ENCODE data around the gene PLD4. TPM values are rescaled to one million over a fixed set of nuclear protein-coding genes. Genes with fewer than 3 reads are reported as not detected.

The PLD4 gene
- total RNA-seq, 1 experiment from 2014 or later, result not detected

DNA sequence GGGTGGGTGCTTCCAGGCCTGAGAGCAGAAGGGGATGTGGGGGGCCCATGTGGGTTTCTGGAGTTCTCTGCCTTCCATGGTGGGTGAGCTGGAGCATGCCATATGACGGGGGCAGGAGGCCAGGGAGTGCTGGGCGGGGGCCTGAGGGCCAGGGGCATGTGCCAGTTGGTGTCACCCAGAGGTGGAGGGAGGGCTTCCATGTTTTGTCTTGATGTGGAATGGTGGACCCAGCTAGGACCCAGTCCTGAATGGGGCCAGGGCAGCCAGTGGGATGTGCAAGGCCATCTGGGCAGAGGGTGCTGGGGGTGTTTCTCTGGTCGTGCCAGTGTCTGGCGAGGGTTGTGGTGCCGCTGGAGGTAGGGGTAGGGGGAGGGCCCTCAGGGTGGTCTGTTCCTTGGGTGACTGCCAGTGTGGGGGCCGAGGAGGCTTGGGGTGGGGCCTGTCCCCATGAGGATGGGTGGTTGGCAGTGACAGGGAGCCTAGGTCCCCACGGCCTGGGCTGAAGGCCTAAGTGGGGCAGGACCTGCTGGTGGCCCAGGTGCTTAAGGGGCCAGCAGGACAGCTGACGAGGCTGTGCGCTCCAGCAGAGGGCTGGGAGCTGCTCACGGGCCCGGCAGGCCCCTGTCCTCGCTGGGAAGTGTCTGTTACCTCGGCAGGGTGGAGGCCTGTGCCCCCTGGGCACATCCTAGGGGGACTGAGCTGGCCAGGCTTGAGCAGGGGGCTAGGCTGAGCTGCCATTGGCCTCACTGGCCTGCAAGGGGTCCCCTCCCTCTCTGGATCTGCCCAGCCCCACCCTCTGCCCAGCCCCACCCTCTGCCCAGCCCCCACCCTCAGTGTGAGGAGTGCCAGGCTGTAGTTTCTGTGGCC, 32.8 kb upstream of the PLD4 start:
- DNase-seq, result peak; percentile 62
- H3K4me3 ChIP-seq (ENCODE audit: insufficient read depth, low read depth, low read length), result no peak overlapping the region
- no peaks in the 10 kb centered on the region for H3K27me3 ChIP-seq (ENCODE audit: control insufficient read depth, insufficient read depth, low read length)
- no peaks in the 10 kb centered on the region; the same call in 1 of the 2 replicates for H3K36me3 ChIP-seq (replicated peaks; ENCODE audit: control insufficient read depth, insufficient read depth, low read length)

DNA sequence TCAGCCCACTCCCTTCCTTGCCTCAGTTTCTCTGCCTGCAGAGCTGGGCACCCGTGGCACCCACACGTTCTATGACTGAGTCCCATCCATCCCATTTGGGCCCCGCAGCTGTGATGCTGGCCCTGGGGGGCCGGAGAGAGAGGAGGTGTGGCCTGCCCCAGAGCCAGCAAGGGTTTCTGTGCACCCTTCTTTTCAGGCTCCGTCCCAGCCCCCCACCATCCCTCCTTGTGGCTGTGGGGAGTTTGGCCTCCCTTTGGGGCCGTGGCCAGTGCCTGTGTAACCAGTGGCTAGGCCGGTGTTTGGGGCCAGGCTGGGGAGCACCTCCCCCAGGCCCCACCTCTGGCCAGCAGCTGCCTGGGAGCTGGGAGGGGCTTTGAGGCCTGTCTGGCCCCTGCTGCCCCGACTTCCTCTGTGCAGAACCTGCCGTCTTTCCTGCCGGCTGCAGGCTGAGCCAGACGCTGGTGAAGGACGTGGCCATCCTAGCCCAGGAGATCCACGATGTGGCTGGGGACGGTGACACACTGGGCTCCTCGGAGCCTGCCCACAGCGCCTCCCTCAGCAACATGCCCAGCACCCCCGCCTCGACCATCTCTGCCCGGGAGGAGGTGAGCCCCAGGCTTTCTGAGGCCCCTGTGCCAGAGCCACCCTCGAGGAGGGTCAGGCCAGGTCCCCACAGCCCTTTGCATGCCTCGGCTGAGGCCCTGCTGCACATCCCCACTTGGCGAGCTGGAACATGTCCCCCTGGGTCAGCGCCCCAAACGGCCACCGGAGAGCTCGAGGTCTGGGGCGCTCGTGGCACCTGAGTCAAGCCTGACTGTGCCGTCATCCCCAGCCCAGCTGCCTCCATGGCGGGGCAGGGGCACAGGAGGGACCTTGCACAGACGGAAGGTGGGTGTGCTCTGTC, 31.9 kb upstream of the PLD4 start:
- Histone ChIP-seq H3K36me3 (replicated peaks; ENCODE audit: control insufficient read depth, insufficient read depth, low read length) (no peaks in the 10 kb centered on the region; the same call in 1 of the 2 replicates), H3K27me3 (ENCODE audit: control insufficient read depth, insufficient read depth, low read length) (no peaks in the 10 kb centered on the region), H3K4me3 (ENCODE audit: insufficient read depth, low read depth, low read length) (no peak overlapping the region)
- peak; percentile 66 for DNase-seq

DNA sequence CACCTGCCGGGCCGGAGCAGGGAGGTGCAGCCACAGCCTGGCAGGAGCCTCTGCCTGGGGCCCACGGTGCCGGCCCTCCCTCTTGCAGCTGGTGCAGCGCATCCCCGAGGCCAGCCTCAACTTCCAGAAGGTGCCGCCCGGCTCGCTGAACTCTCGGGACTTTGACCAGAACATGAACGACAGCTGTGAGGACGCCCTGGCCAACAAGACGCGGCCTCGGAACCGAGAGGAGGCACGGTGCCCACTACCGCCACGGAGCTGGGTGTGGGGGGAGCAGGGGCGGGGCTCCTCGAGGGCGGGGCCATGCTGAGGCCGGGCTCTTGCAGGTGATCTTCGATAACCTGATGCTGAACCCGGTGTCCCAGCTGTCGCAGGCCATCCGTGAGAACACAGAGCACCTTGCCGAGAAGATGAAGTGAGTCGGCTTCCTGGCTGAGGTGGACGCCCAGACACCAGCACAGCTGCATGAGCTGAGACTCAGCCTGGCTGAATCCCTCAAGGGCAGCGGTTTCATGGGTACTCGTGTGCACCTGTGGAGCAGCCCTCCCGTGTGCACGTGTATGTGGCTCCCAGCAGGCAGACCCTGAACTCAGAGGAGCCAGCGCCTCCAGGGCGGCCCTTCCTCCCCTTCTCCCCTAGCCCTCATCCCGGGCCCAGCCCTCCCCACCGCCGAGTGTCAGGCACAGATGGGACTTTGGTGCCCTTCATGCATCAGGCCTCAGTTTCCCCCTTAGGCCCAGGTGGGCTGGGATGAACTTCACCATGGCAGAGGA, 31.1 kb upstream of the PLD4 start:
- Histone ChIP-seq H3K4me3 (ENCODE audit: insufficient read depth, low read depth, low read length) (no peak overlapping the region), H3K36me3 (replicated peaks; ENCODE audit: control insufficient read depth, insufficient read depth, low read length) (no peaks in the 10 kb centered on the region), H3K27me3 (ENCODE audit: control insufficient read depth, insufficient read depth, low read length) (no peaks in the 10 kb centered on the region)
- DNase-seq, result peak; percentile 59

DNA sequence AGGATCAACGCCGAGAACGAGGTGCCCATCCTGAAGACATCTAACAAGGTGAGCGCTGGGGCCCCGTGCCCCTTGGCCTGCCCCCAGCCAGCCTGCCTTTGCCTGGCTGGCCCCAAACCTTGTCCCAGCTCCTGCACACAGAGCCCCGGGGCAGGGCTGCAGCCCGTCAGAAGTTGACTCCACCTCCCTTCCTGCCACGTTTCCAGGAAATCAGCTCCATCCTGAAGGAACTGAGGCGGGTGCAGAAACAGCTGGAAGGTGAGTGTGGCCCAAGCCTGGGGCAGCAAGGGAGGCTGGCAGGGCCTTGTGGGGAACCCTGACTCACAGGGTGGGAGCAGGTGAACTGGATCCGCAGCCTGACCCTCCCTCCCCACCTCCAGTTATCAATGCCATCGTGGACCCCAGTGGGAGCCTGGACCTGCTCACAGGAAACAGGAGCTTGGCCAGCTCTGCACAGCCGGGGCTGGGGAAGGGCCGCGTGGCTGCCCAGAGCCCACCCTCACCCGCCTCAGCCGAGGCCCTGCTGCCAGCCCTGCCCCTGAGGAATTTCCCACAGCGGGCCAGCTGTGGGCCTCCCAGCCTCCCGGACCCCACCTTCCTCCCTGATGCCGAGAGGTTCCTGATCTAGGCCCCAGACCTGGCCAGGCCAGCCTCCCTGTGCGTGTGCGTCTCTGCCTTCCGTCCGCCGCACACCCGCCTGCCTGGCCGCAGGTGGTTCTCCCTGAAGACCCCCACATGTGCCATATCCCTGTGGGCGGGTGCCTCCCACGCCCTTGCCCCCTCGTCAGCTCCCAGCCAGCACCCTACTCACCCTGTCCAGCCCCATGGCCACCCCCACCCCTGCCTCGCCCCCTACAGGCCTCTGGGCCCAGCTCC, 30.1 kb upstream of the PLD4 start:
- Histone ChIP-seq H3K4me3 (ENCODE audit: insufficient read depth, low read depth, low read length) (no peak overlapping the region), H3K36me3 (replicated peaks; ENCODE audit: control insufficient read depth, insufficient read depth, low read length) (no peaks in the 10 kb centered on the region), H3K27me3 (ENCODE audit: control insufficient read depth, insufficient read depth, low read length) (no peaks in the 10 kb centered on the region)
- DNase-seq, result peak; percentile 59

DNA sequence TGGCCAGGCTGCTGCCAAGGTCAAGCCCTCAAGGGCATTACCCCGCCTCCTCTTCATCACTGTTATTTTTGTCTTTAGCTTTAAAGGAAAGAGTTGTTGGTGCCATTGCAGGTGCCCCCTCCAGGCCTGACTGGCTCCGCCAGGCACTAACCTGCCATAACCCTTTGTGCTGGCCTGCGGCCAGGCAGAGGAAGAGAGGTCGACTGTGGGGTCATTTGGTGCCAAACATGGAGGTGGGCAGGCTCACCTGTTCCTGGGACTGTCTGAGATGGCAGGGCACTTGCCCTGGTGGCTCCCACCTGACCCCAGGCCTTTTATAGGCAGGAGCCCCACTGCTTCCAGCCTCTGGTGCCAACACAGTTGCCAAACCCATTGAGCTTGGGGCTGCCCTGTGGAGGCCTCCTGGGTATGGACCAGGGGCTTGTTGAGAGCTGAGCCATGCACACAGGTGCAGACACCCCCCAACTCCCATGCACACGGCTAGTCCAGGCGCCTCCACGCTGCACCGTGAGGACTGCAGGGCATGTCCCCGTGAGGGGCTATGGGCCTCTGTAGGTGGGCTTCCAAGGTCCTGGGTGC, 29.4 kb upstream of the PLD4 start:
- DNase-seq, result peak; percentile 25
- no peaks in the 10 kb centered on the region for H3K36me3 ChIP-seq (replicated peaks; ENCODE audit: control insufficient read depth, insufficient read depth, low read length)

DNA sequence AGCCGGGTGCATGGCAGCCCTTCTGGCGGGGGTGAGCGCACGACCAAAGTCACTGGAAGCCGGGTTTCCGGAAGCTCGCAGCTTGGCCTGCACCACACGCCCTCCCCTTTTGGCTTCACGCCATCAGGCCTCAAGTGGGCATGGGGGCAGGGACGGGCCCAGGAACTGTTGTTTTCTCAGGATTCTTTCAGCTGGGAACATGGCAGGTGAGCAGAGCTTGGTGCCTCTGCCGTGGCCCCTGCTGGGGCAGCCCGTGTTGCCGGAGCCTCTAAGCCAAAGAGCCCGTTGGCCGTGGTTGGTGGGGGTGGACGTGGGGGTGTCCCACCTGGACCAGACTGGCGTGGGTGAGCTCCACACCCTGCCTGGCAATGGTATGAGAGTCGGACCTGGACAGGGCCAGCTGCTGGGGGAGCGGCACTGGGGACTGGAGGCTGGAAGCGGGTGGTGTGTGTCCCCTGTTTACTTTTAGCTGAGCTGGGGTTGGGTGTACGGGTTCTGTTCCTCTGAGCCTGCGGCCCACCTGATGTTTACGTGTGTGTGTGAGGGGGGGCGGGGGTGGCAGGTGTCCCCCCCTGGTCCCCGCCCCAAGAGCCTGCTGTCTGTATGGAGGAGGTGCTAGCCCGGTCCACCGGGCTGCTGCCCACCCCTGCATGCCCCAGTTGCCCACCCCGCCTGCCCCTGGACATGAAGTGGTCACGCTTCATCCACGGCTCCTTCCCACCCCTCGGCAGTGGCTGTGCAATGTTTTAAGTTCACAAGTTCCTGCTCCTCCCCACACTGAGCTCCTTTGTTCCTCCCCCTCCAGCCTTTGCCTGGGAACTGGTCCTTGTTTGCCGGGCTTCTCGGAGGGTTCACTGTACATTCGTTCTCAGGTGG, 28.7 kb upstream of the PLD4 start:
- peak; percentile 57 for DNase-seq
- Histone ChIP-seq H3K36me3 (replicated peaks; ENCODE audit: control insufficient read depth, insufficient read depth, low read length) (no peaks in the 10 kb centered on the region), H3K4me3 (ENCODE audit: insufficient read depth, low read depth, low read length) (no peak overlapping the region), H3K27me3 (ENCODE audit: control insufficient read depth, insufficient read depth, low read length) (no peaks in the 10 kb centered on the region)

More for the DNA sequence above, 29.4 kb upstream of the PLD4 start:
- no peak overlapping the region for H3K4me3 ChIP-seq (ENCODE audit: insufficient read depth, low read depth, low read length)
- no peaks in the 10 kb centered on the region for H3K27me3 ChIP-seq (ENCODE audit: control insufficient read depth, insufficient read depth, low read length)

DNA sequence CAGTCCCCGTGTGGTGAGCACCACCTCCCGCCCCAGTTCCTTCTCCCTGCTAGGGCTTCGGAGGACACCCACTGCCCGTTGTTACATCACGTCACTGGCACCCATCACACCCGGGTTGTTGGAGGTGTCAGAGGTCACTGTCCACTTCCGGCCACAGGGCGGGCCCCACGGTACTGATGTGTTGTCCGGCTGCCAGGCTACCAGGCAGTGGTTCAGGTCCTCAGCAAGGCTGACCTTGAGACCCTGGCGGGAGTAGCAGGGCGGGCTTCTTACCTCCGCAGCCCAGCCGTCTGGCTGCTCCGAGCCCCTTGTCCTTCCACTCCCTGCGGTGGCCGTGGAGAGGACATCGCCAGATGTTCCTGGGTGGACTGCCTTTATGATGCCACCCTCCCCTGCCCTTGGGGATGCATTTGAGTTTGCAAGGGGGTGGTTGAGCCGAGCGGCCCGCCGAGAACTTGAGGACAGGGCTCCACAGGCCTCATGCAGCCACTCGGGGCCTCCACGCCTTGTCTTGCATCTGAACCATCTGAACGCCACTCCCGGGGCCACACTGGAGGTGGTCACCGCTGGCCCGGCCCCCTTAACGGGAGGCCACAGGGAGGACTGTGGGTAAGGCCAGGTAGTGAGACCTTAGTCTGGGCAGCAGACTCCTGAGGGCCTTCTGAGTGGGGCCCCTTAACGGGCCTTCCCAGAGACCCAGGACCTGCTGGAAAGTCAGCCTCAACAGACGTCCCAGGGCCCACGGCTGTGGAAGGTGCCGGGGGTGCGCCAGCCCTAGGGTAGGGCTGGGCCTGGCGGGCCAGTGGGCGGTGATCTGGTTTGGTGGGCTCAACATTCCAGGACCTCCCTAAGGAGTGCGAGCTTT, 27.1 kb upstream of the PLD4 start:
- Histone ChIP-seq H3K4me3 (ENCODE audit: insufficient read depth, low read depth, low read length) (no peak overlapping the region), H3K36me3 (replicated peaks; ENCODE audit: control insufficient read depth, insufficient read depth, low read length) (no peaks in the 10 kb centered on the region), H3K27me3 (ENCODE audit: control insufficient read depth, insufficient read depth, low read length) (no peaks in the 10 kb centered on the region)
- DNase-seq, result peak; percentile 61

DNA sequence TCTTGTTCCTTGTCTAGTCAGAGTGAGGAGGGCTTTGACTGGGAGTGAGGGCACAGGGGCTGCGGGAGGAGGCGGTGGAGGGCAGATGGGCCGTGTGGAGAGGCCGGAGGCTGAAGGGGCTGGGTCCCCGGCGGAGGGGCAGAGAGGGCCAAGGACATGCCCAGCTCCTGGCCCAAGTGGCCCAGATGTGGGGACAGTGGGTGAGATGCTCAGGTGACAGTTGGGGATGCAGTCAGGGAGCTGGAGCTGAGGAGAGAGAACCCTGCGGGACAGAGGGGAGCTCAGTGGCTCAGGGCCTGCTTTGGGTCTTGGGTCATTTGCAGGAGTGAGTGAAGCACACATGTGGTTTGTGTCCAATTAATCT, 26.5 kb upstream of the PLD4 start:
- Histone ChIP-seq H3K27me3 (ENCODE audit: control insufficient read depth, insufficient read depth, low read length) (no peaks in the 10 kb centered on the region), H3K36me3 (replicated peaks; ENCODE audit: control insufficient read depth, insufficient read depth, low read length) (no peaks in the 10 kb centered on the region), H3K4me3 (ENCODE audit: insufficient read depth, low read depth, low read length) (no peak overlapping the region)
- no peak for DNase-seq

DNA sequence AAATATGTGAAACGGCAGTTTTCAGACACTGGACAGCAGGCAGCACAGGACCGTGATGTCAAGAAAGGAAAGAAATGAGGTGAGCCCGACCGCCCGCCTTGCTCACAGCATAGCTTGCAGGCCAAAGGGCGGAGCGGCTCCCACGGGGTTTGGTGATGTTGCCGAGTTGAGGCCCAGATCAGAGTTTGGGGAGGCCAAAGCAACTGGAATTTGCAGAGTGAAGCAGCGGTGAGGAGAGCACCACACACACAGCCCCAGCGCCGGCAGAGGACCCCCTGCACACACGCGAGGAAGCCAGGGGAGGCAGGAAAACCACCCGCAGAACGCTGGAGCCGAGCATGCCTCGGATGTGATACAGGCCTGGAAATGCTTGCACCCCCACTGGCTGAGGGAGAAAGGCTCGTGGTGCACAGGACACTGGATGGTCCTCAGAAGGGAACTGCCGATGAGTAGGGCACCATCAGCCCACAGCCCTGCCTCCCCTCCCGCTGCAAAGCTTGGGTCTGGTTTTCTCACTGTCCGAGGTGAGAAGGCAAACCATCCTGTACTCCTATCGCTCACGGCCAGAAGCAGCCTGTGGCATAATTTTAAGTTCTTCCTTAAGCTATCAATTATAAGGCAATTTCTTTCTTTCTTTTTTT, 25.7 kb upstream of the PLD4 start:
- Histone ChIP-seq H3K36me3 (replicated peaks; ENCODE audit: control insufficient read depth, insufficient read depth, low read length) (no peaks in the 10 kb centered on the region), H3K27me3 (ENCODE audit: control insufficient read depth, insufficient read depth, low read length) (no peaks in the 10 kb centered on the region)
- DNase-seq, result peak; percentile 52

DNA sequence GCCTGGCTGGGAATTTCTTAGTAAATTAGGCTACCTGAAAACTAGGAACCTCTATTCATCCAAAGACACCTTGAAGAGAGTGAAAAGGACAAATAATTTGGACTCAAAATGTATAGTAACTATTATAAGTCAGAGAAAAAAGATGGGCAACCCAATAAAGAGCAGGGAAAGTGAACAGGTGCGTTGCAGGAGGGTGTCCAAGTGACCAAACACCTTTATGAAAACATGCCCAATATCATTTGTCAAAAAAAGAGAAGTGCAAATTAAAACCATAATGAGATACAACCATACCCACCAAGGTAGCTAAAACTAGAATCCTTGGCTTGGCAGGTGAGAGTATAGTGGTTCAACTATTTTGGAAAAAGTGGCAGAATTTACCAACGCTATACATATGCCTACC, 24.9 kb upstream of the PLD4 start:
- Histone ChIP-seq H3K27me3 (ENCODE audit: control insufficient read depth, insufficient read depth, low read length) (no peaks in the 10 kb centered on the region; the same call in 1 of the 2 replicates), H3K36me3 (replicated peaks; ENCODE audit: control insufficient read depth, insufficient read depth, low read length) (no peaks in the 10 kb centered on the region), H3K4me3 (ENCODE audit: insufficient read depth, low read depth, low read length) (no peak overlapping the region)
- no peak for DNase-seq

More for the DNA sequence above, 25.7 kb upstream of the PLD4 start:
- no peak overlapping the region for H3K4me3 ChIP-seq (ENCODE audit: insufficient read depth, low read depth, low read length)

DNA sequence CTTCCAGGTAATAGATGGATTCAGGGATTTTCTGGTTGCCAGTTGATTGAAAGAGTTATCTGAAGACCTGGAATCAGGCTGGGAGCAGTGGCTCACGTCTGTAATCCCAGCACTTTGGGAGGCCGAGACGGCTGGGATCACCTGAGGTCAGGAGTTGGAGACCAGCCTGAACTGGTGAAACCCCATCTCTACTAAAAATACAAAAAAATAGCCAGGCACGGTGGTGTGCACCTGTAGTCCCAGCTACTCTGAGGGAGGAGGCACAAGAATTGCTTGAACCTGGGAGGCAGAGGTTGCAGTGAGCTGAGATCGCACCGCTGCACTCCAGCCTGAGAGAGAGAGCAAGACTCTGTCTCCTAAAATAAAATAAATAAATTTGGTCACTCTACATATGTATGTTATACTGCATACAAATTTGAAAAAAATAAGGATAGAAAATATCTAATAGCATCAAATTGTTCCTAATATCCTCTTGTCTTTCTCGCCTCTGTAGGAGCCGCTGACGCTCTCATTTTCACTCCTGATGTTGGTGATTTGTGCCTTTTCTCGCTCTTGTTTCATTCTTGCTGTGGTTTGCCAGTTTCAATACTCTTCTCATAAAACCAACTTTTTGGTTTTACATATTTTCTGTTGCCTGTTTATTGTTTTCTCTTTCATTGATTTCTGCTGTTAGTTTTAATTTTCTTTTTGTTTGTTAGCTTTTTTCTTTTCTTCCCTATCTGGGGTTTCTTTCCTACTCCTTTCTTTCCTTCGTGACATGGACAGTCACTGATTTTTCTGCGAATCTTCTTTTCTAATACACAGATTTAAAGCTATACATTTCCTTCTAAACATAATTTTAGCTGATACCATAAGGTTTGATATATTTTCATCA, 23.8 kb upstream of the PLD4 start:
- DNase-seq, result no peak
- no peaks in the 10 kb centered on the region; the same call in 1 of the 2 replicates for H3K27me3 ChIP-seq (ENCODE audit: control insufficient read depth, insufficient read depth, low read length)
- no peaks in the 10 kb centered on the region for H3K36me3 ChIP-seq (replicated peaks; ENCODE audit: control insufficient read depth, insufficient read depth, low read length)
- no peak overlapping the region for H3K4me3 ChIP-seq (ENCODE audit: insufficient read depth, low read depth, low read length)

Measured in H7 (cell line).